GM13977 (cell line): ENCODE data around the gene VKORC1.

Experiments
- DNase-seq: peaks from one replicate; pipeline ENCODE4 v3.0.0; 2012; ENCODE audit warnings: low spot score
- in situ Hi-C: fragments of 300-500 bp; cut with MboI; formaldehyde crosslinking; loops from one replicate; pipeline ENCODE4 v1.12.0; 2022; ENCODE audit warnings: low sequenced_read_pairs, low pct_unique_long_range_greater_than_20kb, mixed read lengths, inconsistent platforms; ENCODE audit not compliant: unreplicated experiment
- TF ChIP-seq, protein P1 (sequence below): IDR thresholded peaks from 2 replicates; pipeline ENCODE4 v1.5.1; 2012; ENCODE audit warnings: mild to moderate bottlenecking, control low read depth; ENCODE audit not compliant: insufficient read depth; ENCODE audit errors: extremely low read depth, missing control alignments

Gene VKORC1

DNA sequence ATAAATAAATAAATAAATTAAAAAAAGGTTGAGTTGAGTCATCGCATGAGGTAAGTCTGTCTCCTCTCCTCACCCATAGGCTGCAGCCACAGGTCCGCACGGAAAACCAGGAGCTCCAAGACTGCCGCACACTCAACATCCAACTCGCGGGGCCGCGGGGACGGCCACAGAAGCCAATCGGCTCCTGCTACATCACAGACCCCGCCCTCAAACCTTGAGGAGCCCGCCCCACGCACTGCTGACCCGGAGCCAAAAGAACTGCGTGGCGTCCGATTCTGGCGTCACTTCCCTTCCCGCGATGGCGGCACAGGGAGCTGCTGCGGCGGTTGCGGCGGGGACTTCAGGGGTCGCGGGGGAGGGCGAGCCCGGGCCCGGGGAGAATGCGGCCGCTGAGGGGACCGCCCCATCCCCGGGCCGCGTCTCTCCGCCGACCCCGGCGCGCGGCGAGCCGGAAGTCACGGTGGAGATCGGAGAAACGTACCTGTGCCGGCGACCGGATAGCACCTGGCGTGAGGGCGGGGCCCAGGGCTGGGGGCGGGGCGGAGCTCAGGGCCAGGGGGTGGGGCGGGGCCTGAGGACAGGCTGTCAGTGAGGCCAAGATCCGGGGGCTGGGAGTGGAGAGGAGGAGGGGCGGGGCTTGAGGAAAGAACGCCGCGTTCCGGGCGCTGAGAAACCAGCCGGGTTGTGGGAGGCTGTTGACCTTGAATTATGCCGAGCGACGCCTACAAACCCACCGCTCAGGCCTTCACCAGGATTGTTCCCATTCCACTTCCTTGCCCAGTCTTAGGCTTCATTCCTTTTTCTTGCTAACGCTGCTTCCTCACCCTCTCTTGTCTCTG is 23.0 kb upstream of the VKORC1 start, which contains the start of gene KAT8:
Gene KAT8 (plus strand): TSS at position 281 of the 839 bp plus-strand sequence. CDS start 18 bp downstream, at position 299.
- DNase-seq, result peak; percentile 99
- TF ChIP-seq, protein P1, sequence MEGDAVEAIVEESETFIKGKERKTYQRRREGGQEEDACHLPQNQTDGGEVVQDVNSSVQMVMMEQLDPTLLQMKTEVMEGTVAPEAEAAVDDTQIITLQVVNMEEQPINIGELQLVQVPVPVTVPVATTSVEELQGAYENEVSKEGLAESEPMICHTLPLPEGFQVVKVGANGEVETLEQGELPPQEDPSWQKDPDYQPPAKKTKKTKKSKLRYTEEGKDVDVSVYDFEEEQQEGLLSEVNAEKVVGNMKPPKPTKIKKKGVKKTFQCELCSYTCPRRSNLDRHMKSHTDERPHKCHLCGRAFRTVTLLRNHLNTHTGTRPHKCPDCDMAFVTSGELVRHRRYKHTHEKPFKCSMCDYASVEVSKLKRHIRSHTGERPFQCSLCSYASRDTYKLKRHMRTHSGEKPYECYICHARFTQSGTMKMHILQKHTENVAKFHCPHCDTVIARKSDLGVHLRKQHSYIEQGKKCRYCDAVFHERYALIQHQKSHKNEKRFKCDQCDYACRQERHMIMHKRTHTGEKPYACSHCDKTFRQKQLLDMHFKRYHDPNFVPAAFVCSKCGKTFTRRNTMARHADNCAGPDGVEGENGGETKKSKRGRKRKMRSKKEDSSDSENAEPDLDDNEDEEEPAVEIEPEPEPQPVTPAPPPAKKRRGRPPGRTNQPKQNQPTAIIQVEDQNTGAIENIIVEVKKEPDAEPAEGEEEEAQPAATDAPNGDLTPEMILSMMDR, result no peak
- in situ Hi-C loops, result no loop called here

DNA sequence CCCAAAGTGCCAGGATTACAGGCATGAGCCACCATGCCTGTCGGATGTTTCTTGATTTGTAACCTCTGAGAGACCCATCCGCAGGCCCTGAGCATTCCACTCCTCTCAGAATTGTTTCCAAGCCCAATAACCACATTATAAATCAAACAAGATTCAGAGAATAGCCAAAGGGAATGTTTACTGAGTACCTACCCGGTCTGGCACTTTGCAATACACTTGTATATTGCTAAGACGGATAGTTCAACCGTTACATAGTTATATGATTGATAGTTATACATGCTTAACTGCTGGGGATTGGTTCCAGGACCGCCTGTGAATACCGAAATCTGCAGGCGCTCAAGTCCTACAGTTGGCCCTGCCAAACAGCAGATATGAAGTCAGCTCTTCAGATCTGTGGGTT is 19.9 kb upstream of the VKORC1 start:
- DNase-seq, result no peak
- in situ Hi-C loops, result no loop called here
- TF ChIP-seq, protein P1, result no peak

DNA sequence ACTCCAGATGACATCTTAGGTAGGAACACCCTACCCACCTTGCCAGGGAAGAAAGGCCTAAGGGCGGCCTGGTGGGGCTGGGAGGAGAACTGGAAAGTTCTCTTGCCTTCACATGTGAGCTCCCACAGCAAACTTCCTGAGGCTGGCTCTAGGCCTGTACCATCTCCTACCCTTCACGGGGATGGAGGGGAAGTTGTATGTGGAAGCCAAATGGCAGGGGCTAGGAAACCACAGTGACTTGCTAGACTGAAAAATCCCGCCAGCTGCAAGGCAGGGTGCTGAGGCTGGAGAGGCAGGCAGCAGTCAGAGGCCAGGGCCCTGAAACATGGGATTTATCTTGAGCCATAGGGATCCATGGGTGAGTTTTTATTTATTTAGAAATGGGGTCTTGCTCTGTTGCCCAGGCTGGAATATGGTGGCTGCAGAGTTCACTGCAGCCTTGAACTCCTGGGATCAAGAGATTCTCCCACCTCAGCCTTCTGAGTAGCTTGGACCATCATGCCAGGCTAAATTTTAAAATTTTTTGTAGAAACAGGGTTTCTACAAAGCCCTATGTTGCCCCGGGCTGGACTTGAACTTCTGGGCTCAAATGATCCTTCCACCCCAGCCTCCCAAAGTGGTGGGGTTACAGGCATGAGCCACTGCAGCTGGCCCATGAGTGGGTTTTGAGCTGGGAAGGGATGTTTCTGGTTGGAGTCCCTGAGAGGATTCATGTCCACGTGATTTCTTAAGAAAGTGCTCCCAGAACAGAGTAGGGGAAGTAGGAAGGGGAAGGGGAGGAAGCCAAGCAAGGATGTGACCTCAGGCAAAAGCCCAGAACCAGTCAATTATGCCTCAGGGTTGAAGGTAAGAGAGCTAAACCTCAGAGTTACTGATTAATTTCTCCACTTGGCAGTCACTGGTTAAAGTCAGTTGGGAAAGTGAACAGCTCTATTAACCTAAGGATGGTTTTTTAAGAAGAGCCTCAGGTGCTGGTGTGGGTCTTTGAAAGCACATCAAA is 18.8 kb upstream of the VKORC1 start:
- in situ Hi-C loops, result no loop called here
- DNase-seq, result no peak

DNA sequence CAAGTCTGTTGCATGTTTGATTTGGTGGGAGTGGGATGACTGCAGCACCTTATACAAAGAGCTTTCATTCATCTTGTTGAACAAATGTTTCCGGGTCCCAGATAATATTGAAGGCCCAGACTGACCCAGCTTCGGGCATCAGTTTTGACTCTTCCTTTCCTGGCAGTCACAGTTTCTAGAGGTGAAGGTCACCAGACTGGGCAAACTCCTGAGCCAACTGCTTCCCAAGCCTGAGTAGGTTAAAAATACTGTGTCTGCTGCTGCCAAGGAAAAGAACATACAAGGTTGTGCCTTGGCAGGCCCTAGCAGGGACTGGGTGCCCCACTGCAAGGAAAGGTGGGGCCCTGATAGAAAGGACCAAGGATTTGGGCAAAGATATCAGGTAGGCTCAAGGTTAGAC is 18.1 kb upstream of the VKORC1 start:
- in situ Hi-C loops, result no loop called here
- no peak for DNase-seq
- TF ChIP-seq, protein P1, result no peak

More for the DNA sequence above, 18.8 kb upstream of the VKORC1 start:
- TF ChIP-seq, protein P1, result no peak

DNA sequence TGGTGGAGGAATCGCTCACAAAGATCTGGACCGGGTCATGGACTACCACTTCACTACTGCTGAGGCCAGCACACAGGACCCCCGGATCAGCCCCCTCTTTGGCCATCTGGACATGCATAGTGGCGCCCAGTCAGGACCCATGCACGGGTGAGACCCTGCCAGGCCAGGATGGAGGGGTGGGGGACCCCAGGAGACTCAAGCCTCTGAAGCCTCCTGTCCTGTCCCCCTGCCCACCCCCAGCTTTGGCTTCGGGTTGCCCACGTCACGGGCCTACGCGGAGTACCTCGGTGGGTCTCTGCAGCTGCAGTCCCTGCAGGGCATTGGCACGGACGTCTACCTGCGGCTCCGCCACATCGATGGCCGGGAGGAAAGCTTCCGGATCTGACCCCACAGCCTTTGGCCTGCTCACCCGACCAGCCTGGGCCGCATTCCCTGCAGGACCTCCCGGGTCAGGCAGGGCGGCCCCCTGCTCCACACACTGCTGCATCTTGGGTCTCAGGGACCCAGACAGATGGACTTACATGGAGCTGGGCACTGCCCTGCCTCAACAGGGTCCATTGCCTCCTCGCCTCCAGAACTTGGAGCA is 17.4 kb upstream of the VKORC1 start:
- in situ Hi-C loops, result no loop called here
- DNase-seq, result no peak
- TF ChIP-seq, protein P1, result no peak
